Measurements from ENCODE around the gene DOK4. TPM values are rescaled to one million over a fixed set of nuclear protein-coding genes. Genes with fewer than 3 reads are reported as not detected.

The DOK4 gene
- total RNA-seq, 2 donors from 2014 or later, result 145 to 152 TPM

- no peak for DNase-seq
- no peak for ATAC-seq
- intact Hi-C loops (cut with DNase I, micrococcal nuclease), result no loop called here
Measured at GRCh38 chr16:57525761-57526160, 39.5 kb upstream of the DOK4 start.

- no peak for DNase-seq
- intact Hi-C loops (cut with DNase I, micrococcal nuclease), result no loop called here
Measured at GRCh38 chr16:57522960-57523359, 36.7 kb upstream of the DOK4 start.

GRCh38 chr16:57519796-57520360, 33.6 kb upstream of the DOK4 start:
- DNase-seq, result peak in 1 of 2 donors; percentile 87
- ATAC-seq, result peak; percentile 84
- intact Hi-C loops (cut with DNase I, micrococcal nuclease), result loop anchor here in 1 of 2 donors (5.0 kb wide), 1 partner anchor 98 kb away; no protein-coding TSS in a partner anchor

More at GRCh38 chr16:57522960-57523359, 36.7 kb upstream of the DOK4 start:
- ATAC-seq, result no peak

GRCh38 chr16:57518922-57519321, 32.6 kb upstream of the DOK4 start:
- no peak for DNase-seq
- ATAC-seq, result peak; percentile 65
- intact Hi-C loops (cut with DNase I, micrococcal nuclease), result loop anchor here in 1 of 2 donors (5.0 kb wide), 1 partner anchor 97 kb away; no protein-coding TSS in a partner anchor

- ATAC-seq, result peak; percentile 2
Measured at GRCh38 chr16:57518520-57518919, 32.2 kb upstream of the DOK4 start.

GRCh38 chr16:57517397-57518367, 31.4 kb upstream of the DOK4 start:
- ATAC-seq (no peak), DNase-seq (no peak)
- intact Hi-C loops (cut with DNase I, micrococcal nuclease), result loop anchor here in 1 of 2 donors (5.0 kb wide), 1 partner anchor 95 kb away; no protein-coding TSS in a partner anchor

More at GRCh38 chr16:57518520-57518919, 32.2 kb upstream of the DOK4 start:
- intact Hi-C loops (cut with DNase I, micrococcal nuclease), result loop anchor here in 1 of 2 donors (5.0 kb wide), 1 partner anchor 96 kb away; no protein-coding TSS in a partner anchor
- DNase-seq, result no peak

- no peak for ATAC-seq
- DNase-seq, result no peak
- intact Hi-C loops (cut with DNase I, micrococcal nuclease), result loop anchor here in 1 of 2 donors (5.0 kb wide), 1 partner anchor 94 kb away; no protein-coding TSS in a partner anchor
Measured at GRCh38 chr16:57516773-57517172, 30.5 kb upstream of the DOK4 start.

- intact Hi-C loops (cut with DNase I, micrococcal nuclease), result loop anchor here in 1 of 2 donors (5.0 kb wide), 1 partner anchor 94 kb away; no protein-coding TSS in a partner anchor
- no peak for DNase-seq
- no peak for ATAC-seq
Measured at GRCh38 chr16:57516176-57516725, 30.0 kb upstream of the DOK4 start.

GRCh38 chr16:57514791-57515600, 28.7 kb upstream of the DOK4 start:
- DNase-seq, result no peak
- ATAC-seq, result no peak
- intact Hi-C loops (cut with DNase I, micrococcal nuclease), result loop anchor here in 1 of 2 donors (5.0 kb wide), 1 partner anchor 93 kb away; no protein-coding TSS in a partner anchor

- ATAC-seq (no peak), DNase-seq (no peak)
- intact Hi-C loops (cut with DNase I, micrococcal nuclease), result no loop called here
Measured at GRCh38 chr16:57514371-57514770, 28.1 kb upstream of the DOK4 start.

- peak; percentile 83 for ATAC-seq
- peak; percentile 46 to 73 for DNase-seq
- intact Hi-C loops (cut with DNase I, micrococcal nuclease), result no loop called here
Measured at GRCh38 chr16:57513371-57514102, 27.2 kb upstream of the DOK4 start.

- no peak for ATAC-seq
- DNase-seq, result no peak
- intact Hi-C loops (cut with DNase I, micrococcal nuclease), result no loop called here
Measured at GRCh38 chr16:57512296-57513001, 26.2 kb upstream of the DOK4 start.

- ATAC-seq (no peak), DNase-seq (no peak)
- intact Hi-C loops (cut with DNase I, micrococcal nuclease), result no loop called here
Measured at GRCh38 chr16:57510016-57510871, 24.0 kb upstream of the DOK4 start.

GRCh38 chr16:57509231-57509923, 23.1 kb upstream of the DOK4 start:
- no peak for DNase-seq
- intact Hi-C loops (cut with DNase I, micrococcal nuclease), result no loop called here
- no peak for ATAC-seq

GRCh38 chr16:57508035-57508425, 21.7 kb upstream of the DOK4 start:
- ATAC-seq, result no peak

More at GRCh38 chr16:57508035-57508425, 21.7 kb upstream of the DOK4 start:
- no peak for DNase-seq
- intact Hi-C loops (cut with DNase I, micrococcal nuclease), result no loop called here

Measured in left colon (tissue), 2 donors.